Endodermal cell (in vitro differentiated cells): ENCODE measurements around the gene EFHC1. TPM values are rescaled to one million over a fixed set of nuclear protein-coding genes. Genes with fewer than 3 reads are reported as not detected.

ENCODE experiments used
- DNase-seq: peaks from one replicate; pipeline ENCODE4 v3.0.0-alpha.2; 2017
- H3K27ac ChIP-seq: 2 replicates; pipeline ENCODE4 v1.5.1; 2013; ENCODE audit warnings: mild to moderate bottlenecking, low read depth, low read length, moderate library complexity
- H3K27me3 ChIP-seq: 2 replicates; pipeline ENCODE4 v1.6.1; 2013; ENCODE audit warnings: mild to moderate bottlenecking, low read length, moderate library complexity; ENCODE audit not compliant: insufficient read depth, control insufficient read depth, poor library complexity, severe bottlenecking
- H3K36me3 ChIP-seq: 2 replicates; pipeline ENCODE4 v1.7.0; 2013; ENCODE audit warnings: mild to moderate bottlenecking, low read length, moderate library complexity; ENCODE audit not compliant: control insufficient read depth, insufficient read depth
- H3K4me1 ChIP-seq: one replicate; pipeline ENCODE4 v1.7.0; 2013; ENCODE audit warnings: low read length; ENCODE audit not compliant: control insufficient read depth, insufficient read depth
- H3K4me3 ChIP-seq: 2 replicates; pipeline ENCODE4 v1.5.1; 2013; ENCODE audit warnings: mild to moderate bottlenecking, low read length, moderate library complexity
- H3K9ac ChIP-seq: 2 replicates; pipeline ENCODE4 v1.6.1; 2013; ENCODE audit warnings: mild to moderate bottlenecking, low read length, moderate library complexity; ENCODE audit not compliant: poor library complexity, severe bottlenecking; ENCODE audit errors: extremely low read depth
- H3K9me3 ChIP-seq: 2 replicates; pipeline ENCODE4 v1.6.1; 2013; ENCODE audit warnings: mild to moderate bottlenecking, low read length, moderate library complexity; ENCODE audit not compliant: control insufficient read depth
- H3K27ac Mint-ChIP-seq: 2 replicates; pipeline ENCODE4 v1.8.0; 2020; ENCODE audit warnings: mixed read lengths
- H3K27me3 Mint-ChIP-seq: 2 replicates; pipeline ENCODE4 v1.8.0; 2021; ENCODE audit warnings: mild to moderate bottlenecking, mixed read lengths; ENCODE audit not compliant: insufficient read depth
- H3K36me3 Mint-ChIP-seq: 2 replicates; pipeline ENCODE4 v1.8.0; 2020; ENCODE audit warnings: low read depth, mixed read lengths
- H3K4me1 Mint-ChIP-seq: 2 replicates; pipeline ENCODE4 v1.8.0; 2020; ENCODE audit warnings: mixed read lengths
- H3K4me3 Mint-ChIP-seq: 2 replicates; pipeline ENCODE4 v1.8.0; 2020; ENCODE audit warnings: mild to moderate bottlenecking, moderate library complexity, mixed read lengths
- H3K9me3 Mint-ChIP-seq: 2 replicates; pipeline ENCODE4 v1.8.0; 2020; ENCODE audit warnings: mild to moderate bottlenecking, mixed read lengths
- WGBS, 2 experiments: methylation state at CpG; one replicate each; pipeline versions ENCODE4 v1.1.5 to v1.1.7; 2013; ENCODE audit warnings: missing lambda C conversion rate in 2 of 2, mixed read lengths in 1 of 2; ENCODE audit not compliant: insufficient coverage in 1 of 2, insufficient read length in 1 of 2; 5-methylcytosine and 5-hydroxymethylcytosine counted together
- total RNA-seq, 2 donors: library from RNA; stranded (reverse); fragmentation: NEBNext Ultra II Directional in 1 of 2; extraction: Animal tissue kit (Norgen Biotek cat#: 25700) in 1 of 2; gene quantifications; 2 replicates in 1 of 2; 3 replicates in 1 of 2; pipeline ENCODE4 v1.2.1, GENCODE V29; 2021
- TF ChIP-seq, protein P1 (sequence below): fragments of 200-600 bp; sonication (generic); conservative IDR thresholded peaks from 2 replicates; pipeline ENCODE4 v1.5.0; 2021; ENCODE audit warnings: antibody characterized with exemption, mild to moderate bottlenecking

EFHC1 gene
- total RNA-seq, 2 donors from 2014 or later, result 26.4 to 46.4 TPM

DNA sequence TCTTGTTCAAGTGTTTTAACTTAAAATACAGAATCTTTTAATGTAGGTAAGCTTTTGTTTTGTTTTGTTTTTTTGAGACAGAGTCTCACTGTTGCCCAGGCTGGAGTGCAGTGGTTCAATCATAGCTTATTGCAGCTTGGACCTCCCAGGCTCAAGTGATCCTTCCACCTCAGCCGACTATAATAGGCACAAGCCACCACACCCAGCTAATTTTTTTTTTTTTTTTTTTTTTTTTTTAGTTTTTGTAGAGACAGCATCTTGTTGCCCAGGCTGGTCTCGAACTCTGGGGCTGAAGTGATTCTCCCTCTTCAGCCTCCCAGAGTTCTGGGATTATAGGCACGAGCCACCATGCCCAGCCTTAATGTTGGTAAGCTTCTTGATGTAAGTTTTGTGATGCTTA, 3.3 kb downstream of the EFHC1 start:
- Histone ChIP-seq H3K9ac (no peak overlapping the region), H3K4me1 (peaks cover 3% of the 10 kb centered on the region), H3K36me3 (peaks cover 5% of the 10 kb centered on the region), H3K4me3 (no peak overlapping the region), H3K27me3 (no peaks in the 10 kb centered on the region), H3K27ac (no peak overlapping the region), H3K9me3 (no peaks in the 10 kb centered on the region)
- no peak for DNase-seq
- H3K4me1 Mint-ChIP-seq, result peaks cover 8% of the 10 kb centered on the region
- H3K9me3 Mint-ChIP-seq, result no peaks in the 10 kb centered on the region
- TF ChIP-seq, protein P1, sequence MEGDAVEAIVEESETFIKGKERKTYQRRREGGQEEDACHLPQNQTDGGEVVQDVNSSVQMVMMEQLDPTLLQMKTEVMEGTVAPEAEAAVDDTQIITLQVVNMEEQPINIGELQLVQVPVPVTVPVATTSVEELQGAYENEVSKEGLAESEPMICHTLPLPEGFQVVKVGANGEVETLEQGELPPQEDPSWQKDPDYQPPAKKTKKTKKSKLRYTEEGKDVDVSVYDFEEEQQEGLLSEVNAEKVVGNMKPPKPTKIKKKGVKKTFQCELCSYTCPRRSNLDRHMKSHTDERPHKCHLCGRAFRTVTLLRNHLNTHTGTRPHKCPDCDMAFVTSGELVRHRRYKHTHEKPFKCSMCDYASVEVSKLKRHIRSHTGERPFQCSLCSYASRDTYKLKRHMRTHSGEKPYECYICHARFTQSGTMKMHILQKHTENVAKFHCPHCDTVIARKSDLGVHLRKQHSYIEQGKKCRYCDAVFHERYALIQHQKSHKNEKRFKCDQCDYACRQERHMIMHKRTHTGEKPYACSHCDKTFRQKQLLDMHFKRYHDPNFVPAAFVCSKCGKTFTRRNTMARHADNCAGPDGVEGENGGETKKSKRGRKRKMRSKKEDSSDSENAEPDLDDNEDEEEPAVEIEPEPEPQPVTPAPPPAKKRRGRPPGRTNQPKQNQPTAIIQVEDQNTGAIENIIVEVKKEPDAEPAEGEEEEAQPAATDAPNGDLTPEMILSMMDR, result no peak
- H3K4me3 Mint-ChIP-seq, result no peak overlapping the region
- WGBS, 2 experiments, result 90% methylated on average over 3 of the region's 3 CpGs; no CpG with 5 or more reads in 1 of the 2 experiments
- H3K27me3 Mint-ChIP-seq, result no peaks in the 10 kb centered on the region
- peaks cover 4% of the 10 kb centered on the region for H3K36me3 Mint-ChIP-seq
- H3K27ac Mint-ChIP-seq, result no peak overlapping the region

DNA sequence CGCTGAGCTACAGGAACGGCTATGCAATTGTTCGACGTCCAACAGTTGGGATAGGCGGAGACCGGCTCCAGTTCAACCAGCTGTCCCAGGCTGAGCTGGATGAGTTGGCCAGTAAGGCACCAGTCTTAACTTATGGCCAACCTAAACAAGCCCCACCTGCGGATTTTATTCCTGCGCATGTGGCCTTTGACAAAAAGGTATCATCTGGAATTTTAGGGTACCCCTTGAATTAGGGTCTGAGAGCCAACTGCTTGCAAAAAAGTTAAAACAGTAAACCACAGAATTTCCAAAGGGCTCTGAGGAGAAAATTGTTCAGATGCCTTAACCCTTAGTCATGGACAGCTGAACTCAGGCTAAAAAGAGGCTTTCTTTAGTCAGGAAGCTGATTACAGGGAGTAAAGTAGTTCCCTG, 3.8 kb downstream of the EFHC1 start:
- Mint-ChIP-seq H3K36me3 (peaks cover 8% of the 10 kb centered on the region), H3K4me1 (peaks cover 5% of the 10 kb centered on the region), H3K4me3 (no peak overlapping the region), H3K9me3 (no peaks in the 10 kb centered on the region), H3K27ac (no peak overlapping the region), H3K27me3 (no peaks in the 10 kb centered on the region)
- H3K27ac ChIP-seq, result peak overlapping the region; percentile 54
- no peaks in the 10 kb centered on the region for H3K27me3 ChIP-seq
- no peak overlapping the region for H3K9ac ChIP-seq
- H3K4me1 ChIP-seq, result peaks cover 3% of the 10 kb centered on the region
- H3K4me3 ChIP-seq, result no peak overlapping the region
- TF ChIP-seq, protein P1, result no peak
- DNase-seq, result peak; percentile 61
- H3K36me3 ChIP-seq, result peaks cover 5% of the 10 kb centered on the region
- H3K9me3 ChIP-seq, result no peaks in the 10 kb centered on the region
- WGBS, 2 experiments, result 80 to 86% methylated on average over 8 of the region's 8 CpGs

DNA sequence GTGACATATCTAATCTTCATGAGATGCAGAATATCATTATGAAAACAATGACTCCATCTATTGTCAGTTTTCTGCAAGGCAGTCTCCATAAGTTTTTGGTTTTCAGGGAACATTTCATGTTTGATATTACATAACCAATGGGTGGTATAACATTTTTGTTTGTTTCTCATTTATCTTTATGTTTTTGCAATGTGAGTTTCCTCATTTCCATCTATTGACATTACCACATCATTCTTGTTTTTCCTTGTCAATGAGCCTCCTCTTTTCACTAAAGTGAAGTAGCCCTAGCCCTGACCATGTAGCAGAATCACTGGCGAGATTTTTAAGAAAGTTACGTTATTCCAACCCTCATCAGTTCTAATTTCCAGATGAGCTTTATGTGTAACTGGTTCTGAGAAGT, 4.4 kb downstream of the EFHC1 start:
- Mint-ChIP-seq H3K36me3 (peaks cover 12% of the 10 kb centered on the region), H3K27me3 (no peaks in the 10 kb centered on the region), H3K4me3 (no peak overlapping the region), H3K4me1 (no peaks in the 10 kb centered on the region), H3K9me3 (no peaks in the 10 kb centered on the region), H3K27ac (no peak overlapping the region)
- 80% methylated on average over 2 of the region's 2 CpGs; no CpG with 5 or more reads in 1 of the 2 experiments for WGBS, 2 experiments
- Histone ChIP-seq H3K27ac (no peak overlapping the region), H3K27me3 (no peaks in the 10 kb centered on the region), H3K4me3 (no peak overlapping the region), H3K9me3 (no peaks in the 10 kb centered on the region), H3K9ac (no peak overlapping the region), H3K36me3 (peaks cover 5% of the 10 kb centered on the region), H3K4me1 (peaks cover 3% of the 10 kb centered on the region)
- TF ChIP-seq, protein P1, result no peak
- no peak for DNase-seq
